CD4-positive, alpha-beta T cell treated with Interleukin-2 at 100 ng/mL for 4 hours (primary cell): ENCODE data around the gene H6PD.
"Not testable (repeated sequence)": the region's sequence is repeated elsewhere in the genome, so short reads cannot be mapped to it uniquely, and the experiment has no call there.

Experiments used
- DNase-seq: peaks from one replicate; pipeline ENCODE4 v3.0.0-alpha.2; 2020; ENCODE audit warnings: low spot score

Gene H6PD

DNA sequence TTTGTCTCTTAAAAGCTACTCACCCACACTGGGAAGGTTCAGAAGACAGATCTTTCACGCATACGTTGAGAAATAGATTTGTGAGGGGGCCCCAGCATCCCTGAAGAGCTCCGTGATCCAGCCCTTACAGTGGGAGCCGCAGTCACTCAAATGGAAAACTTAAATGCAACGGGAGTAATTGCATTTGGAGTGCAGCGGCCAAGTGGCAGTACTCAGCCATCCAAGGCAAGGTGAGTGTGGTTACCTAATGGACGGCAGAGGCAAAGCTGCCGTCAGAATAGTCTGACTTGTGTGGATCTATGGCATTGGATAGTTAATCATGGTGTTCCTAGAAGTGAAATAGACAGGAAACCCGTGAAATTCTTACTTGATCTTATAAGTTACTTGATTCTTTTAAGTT, 63.3 kb downstream of the H6PD start:
- no peak for DNase-seq

DNA sequence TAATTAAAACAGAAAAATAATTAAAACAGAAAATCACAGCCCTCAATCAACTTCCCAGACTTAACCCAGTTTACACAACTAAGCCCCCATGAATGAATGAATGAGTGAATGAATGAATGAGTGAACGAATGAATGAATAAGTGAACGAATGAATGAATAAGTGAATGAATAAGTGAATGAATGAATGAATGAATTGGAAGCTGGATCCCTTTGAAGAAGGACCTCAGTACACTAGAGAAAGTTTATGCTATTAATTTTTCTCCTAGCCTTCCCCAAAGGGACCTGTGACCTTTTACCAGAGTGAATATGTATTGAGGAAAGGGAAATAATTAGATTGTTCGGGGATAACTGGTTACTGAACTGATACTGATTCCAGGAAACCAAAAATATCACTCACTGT, 63.7 kb downstream of the H6PD start:
- DNase-seq: no peak

DNA sequence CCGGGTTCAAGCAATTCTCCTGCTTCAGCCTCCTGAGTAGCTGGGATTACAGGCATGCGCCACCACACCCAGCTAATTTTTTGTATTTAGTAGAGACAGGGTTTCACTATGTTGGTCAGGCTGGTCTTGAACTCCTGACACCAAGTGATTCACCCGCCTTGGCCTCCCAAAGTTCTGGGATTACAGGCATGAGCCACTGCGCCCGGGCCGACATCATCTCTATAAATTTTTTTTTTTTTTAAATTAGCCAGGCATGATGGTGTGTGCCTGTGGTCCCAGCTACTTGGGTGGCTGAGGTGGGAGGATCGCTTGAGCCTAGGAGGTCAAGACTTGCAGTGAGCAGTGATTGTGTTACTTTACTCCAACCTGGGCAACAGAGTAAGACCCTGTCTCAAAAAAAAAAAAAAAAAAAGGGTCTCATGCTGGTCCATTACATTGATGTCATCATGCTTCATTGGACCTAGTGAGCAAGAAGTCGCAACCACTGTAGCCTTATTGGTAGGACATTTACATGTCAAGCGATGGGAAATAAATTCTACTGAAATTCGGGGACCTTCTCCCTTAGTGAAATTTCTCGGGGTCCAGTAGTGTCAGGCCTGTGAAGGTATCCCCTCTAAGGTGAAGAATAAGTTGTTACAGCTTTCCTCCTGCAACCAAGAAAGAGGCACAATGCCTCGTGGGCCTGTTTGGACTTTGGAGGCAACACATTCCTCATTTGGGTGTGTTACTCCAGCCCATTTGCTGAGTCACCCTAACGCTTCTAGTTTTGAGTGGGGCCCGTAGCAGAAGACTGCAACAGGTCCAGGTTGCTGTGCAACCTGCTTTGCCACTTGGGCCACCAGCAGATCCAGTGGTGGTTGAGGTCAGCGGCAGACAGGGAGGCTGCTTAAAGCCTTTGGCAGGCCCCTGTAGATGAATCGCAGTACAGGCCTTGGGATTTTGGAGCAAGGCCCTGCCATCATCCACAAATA, 65.3 kb downstream of the H6PD start:
- DNase-seq: not testable (repeated sequence)

DNA sequence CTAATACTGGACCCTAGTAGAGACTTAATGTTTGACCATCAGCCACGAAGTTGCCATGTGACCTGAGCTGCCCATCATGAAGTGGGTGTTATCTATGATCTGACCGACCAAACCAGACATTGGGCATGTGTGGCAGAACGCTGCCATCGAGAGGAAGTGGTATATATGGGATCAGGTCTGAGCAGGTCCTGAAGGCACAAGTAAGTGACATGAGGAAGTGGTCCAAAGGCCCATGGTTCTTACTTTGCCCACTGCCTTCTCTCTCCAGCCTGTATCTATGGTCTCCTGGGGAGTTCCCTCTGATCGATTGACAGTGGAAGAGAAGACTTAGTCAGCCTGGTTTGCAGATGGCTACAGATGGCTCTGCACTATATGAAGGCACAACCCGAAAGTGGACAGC, 66.0 kb downstream of the H6PD start:
- no peak for DNase-seq

DNA sequence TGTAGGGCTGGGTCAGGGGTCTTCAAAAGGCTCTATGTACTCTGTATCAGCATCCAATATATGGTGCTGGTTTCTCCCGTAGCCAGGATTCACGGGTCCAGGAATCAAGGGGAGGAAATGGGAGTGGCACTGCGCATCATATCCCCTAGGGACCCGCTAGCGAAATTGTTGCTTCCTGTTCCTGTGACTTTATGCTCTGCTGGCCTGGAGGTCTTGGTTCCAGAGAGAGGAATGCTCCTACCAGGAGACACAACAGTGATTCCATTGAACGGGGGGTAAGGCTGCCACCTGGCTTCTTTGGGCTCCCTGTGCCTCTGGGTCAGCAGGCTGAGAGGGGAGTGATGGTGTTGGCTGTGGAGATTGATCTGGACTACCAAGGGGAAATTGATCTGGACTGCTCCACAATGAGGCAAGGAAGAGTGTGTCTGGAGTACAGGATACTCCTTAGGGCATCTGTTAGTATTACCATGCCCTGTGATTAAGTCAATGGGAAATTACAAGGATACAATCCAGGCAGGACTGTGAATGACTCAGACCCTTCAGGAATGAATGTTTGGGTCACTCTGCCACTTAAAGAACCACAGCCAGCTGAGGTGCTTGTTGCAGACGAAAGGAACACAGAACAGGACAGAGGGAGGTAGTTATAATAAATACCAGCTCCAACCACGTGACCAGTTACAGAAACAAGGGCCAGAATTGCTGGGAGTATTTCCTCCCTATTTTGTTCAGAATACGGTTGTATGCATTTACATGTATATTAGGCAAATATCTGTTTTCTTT, 68.4 kb downstream of the H6PD start:
- DNase-seq: no peak

DNA sequence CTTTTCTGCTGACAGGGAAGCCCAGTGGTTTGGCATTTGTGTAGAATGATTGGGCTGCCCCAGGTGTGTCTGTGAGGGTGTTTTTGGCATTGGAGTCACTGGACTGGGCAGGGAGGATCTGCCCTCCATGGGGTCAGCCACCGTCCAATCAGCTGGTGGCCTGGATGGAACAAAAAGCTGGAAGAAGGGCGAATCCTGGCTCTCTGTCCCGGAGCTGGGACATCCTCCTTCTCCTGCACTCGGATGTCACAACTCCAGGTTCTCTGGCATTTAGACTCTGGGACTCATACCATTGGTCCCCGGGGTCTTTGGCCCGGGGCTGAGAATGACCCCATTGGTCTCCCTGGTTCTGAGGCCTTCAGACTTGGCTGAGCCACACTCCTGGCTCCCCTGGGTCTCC, 69.3 kb downstream of the H6PD start:
- no peak for DNase-seq

DNA sequence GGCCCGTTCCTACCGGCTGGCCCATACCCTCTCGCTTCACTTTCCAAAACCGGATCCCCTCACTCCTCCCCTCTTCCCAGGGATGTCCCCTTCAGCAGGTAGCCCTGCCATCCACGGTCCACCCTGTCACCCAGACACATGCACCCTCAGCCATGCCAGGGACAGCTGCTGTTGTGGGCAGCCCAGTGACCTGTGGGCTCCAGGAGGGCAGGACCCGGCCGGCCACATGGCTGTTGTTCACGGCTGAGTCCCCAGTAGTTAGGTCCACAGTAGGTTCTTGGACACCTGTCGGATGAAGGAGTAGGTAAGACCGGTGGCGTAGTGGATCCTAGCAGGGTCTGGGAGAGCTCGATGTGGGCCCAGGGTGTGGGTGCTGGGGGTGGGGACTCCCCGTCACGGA, 70.6 kb downstream of the H6PD start:
- no peak for DNase-seq

DNA sequence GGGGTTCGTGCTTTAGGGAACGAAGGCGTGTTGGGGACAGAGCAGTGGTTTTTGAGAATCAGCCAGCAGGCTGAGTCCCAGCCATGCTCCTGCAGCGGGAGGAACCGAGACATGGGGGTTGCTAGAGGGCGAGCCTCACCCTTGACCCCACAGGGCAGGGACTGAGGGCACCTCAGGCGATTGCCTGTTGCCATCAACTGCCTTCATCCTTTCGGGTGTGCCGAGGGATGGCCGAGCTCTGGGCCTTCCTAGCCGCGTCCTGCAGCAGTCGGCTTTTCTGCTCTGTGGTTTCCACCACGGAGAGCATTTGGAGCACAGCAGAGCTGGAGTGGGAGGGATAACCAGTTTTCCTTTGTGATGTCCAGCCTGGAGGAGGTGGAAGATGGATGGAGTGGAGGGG, 71.4 kb downstream of the H6PD start:
- DNase-seq: no peak

DNA sequence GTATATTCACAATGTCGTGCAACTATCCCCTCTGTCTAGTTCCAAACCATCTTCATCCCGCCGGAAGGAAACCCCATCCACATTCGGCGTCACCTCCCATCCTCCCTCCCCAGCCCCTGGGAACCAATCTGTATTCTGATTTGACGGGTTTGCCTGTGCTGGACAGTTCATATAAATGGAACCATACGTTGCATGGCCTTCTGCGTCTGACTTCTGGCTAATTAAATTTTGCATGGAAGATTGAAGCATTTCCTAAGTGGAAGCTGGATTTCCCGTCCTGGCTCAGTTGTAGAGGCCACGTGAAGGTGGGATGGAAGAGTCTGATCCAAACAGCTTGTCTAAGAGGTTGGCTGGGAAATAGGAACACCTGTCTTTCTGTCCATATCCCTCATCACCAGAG, 72.7 kb downstream of the H6PD start:
- DNase-seq: no peak

DNA sequence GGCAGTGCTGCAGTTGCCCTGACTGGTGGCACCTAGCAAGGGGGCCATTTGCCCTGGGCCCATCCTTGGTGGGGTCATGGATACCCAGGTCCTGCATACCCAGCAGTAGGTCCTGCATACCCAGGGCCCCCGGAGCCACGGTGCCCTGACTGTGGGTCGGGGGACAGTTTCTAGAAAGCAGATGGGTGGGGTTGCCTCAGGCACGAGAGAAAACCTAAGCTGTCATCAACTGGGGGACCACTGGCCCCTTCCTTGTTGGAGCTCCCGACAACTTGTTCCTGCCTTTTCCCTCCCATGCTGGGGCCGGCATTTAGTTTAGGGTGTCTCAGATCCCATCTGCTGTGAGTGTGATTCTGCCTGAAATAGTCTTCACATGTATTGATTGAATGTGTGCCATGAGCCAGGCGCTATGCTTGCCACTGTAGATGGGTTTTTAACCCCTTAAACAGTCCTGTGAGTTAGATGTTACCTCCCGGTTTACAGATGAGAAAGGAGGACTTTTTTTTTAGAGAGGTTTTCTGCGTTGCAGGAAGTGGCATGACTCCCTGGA, 73.7 kb downstream of the H6PD start:
- no peak for DNase-seq

DNA sequence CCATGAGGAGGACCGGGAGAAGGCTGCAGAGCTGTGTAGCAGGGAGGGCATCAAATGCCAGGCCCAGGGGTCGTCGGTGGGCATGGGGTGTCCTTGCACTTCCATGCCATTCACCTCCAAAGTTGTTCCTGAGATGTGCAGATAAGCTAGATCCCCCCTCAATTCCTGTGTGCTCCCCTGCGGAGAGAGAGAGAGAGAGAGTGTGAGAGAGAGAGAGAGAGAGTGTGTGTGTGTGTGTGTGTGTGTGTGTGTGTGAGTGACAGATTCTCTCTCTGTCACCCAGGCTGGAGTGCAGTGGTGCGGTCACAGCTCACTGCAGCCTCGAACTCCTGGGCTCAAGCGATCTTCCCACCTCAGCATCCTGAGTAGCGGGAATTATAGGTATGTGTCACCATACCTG, 74.5 kb downstream of the H6PD start:
- DNase-seq: no peak

DNA sequence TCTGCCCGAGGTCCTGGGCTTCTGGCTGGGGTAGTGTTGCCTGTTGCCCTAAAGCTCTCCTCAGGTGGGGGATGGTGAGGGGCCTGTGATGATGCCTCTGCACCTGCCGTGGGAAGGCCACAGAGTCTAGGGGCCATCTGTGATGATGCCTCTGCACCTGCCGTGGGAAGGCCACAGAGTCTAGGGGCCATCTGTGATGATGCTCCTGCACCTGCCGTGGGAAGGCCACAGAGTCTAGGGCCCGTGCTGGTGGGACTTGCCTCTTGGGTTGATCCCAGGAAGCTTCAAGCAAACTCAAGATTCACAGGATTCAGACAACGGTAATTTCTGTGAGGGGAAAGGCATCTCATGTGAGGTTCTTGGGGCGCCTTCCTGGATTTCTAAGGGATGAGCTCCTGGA, 75.4 kb downstream of the H6PD start:
- DNase-seq: no peak

DNA sequence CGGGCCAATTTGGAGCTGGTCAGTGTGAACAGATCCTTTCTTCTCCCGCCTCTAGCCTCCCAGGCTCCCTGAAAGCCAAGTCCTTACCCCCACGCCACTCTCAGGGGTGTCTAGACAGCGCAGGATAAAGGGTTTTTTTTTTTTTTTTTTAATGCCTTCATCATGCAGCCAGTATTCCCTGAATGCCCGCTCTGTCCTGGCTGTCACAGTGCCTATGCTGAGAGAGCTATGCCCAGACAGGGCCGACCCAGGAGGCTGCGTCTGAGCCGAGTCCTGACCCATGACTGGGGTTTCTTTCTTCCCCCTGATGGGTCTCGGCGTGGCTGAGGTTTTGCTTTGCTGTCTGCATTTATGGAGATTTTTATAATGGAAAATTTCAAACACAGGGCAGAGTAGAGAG, 76.5 kb downstream of the H6PD start:
- no peak for DNase-seq

DNA sequence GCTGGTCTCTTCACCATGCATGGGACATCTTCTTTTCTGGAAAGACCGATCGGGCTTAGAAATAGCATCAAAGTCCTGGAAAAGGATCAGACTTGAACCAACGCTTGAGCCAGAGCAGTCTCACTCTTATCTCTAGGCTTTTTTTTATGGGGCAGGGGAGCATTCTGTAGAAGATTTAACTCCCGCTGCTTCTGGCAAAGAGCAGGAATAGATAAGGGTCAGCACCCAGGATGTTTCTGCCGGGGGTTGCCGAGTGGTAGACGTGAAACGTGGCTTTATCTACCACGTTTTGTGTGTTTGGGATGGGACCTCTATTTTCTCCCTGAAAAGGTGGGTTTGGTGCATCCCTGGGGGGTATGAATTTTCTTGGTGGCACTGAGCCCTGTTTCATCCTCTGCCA, 76.9 kb downstream of the H6PD start:
- DNase-seq: no peak

DNA sequence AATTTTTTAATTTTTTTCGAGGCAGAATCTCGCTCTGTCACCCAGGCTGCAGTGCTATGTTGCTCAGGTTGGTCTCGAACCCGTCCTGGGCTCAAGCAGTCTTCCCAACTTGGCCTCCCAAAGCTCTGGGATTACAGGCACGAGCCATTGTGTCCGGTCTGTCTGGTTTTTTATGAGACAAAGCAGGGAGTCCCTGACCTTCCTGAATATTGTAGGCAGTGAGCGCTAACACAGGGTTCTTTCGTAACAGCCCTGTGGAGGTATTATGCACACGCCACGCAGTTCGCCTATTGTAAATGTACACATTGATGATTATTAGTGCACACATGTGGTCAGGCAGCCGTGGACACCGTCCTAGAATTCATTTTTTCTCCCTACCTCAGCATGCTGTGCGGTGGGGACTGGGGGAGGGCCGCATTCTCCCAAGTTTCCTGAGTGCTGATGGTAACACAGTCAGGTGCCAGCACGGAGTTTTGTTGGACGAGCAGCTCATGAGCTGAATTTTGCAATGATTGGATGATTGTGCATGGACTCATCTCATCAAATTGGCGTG, 77.7 kb downstream of the H6PD start:
- no peak for DNase-seq

DNA sequence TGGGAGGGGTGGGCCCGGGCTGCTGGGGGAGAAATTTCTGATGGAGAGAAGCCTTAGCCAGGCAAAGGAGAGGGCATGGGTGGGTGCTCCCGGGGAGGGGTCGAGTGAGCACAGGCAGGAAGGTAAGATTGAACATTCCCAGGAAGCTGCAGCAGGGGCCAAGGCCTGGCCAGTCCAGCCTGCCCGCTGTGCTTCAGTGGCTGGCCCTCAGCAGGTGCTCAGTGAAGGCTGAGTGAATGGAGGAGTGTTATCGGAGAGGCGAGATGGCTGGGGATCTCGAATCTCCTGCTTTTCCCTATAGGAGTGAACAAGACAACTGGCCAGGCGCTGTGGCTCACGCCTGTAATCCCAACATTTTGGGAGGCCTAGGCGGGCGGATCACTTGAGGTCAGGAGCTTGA, 79.0 kb downstream of the H6PD start:
- DNase-seq: no peak

DNA sequence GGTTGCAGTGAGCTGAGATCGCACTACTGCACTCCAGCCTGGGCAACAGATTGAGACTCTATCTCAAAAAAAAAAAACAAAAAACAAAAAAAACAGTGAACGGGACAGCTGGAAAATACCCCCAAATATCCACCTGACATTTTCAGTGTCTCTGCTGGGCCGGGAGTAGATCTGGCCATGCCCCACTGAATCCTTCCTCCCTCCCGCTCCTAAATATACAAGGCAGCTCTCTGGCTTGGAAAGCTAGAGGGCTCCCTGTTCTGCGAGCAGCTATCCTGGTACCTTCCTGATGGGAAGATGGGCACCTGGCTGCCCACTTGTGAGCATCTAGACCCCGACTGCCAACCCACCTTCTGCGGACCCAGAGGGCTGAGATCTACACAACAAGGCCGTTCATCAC, 79.5 kb downstream of the H6PD start:
- no peak for DNase-seq

DNA sequence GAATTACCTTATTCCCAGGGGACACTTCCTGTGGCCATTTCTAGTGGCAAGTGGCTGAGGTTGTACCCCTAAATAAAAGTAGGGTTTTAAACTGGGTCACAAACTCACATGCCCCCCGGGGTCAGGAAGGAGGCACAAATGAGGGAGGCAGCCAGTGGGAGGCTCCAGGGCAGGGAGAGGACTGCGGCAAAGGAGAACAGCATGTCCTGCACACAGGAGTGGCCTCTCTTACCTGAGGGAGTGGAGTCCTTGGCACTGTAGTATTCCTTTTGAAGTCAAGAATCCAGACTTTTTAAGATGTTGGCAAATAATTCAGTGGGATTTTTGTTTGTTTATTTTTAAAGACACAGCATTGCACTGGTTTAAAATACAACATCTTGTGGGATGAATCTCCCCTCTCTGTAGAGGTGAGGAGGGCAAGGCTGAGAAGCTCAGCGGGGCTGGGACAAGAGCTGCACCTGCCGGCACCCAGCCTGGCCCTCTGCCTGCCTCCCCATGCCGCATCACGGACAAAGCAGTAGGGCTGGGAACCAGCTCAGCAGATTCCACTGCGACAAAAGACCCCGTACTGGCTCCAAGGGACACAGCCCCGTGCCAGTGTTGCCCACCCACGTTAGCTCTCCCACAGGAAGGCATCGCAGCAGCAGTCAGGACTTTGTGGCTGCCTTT, 80.3 kb downstream of the H6PD start:
- no peak for DNase-seq

DNA sequence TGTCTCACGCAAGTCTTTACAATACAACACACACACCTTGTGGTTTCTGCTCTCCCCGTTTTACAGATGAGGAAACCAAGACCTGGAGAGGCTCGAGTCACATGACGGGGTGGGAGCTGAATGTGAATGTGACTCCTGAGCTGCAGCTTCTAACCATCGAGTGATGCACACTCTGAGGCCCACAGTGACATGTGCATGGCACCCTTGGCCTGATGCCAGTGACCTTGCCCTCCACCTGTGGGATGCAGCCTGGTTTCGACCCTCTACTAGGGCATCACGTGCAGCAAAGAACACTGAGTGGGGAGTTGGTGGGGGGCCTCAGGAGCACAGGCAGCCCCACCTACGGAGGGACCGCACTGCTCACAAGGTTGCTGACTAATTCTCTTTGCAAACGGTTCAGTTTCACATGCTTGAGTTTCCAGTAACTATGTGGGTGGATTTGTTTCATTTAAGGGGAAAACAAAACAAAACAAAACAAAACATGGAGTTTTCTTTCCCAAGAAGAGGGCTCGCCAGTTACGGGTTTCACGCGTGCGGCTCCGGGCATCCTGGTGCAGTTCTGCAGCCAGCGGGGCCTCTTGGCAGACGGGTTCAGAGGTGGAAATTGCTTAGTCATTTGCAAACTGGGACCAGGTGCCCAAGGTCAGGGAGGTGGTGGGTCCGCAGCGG, 81.0 kb downstream of the H6PD start:
- peak; percentile 4 for DNase-seq

DNA sequence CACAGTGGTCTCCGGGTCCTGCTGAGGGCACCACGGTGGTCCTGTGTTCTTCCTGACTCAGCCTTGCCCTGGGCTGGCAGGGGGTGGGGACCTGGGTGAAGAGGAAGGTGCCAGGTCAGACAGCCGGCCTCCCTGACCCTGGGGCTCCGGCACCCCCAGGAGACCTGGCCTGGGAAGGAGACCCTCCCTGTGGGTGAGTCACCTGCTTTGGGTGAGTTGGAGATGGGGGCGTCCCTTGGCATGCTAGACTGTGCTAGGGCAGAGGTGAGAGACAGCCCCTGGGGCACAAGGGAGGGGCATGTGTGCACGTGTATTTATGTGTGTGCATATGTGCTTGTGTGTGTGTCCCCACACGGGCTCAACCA, 81.5 kb downstream of the H6PD start:
- no peak for DNase-seq

DNA sequence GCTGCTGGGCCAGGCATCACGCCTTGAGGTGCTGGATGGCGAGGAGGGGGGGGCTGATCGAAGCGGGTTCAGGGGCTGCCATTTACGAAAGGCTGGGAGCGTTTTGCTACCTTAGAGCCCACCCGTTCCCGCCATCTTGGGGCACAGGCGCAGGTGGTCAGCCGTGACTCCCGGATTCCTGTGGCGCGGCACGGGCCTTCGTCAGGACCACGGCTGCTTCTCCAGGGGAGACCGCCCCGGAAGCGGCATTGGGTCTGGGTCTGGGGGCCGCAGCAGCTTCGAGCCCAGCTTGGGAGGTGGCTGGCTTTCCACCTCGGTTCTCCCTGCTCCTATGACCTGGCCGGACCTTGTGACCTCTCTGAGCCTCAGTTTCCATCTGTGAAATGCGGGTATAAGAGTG, 81.9 kb downstream of the H6PD start:
- no peak for DNase-seq

DNA sequence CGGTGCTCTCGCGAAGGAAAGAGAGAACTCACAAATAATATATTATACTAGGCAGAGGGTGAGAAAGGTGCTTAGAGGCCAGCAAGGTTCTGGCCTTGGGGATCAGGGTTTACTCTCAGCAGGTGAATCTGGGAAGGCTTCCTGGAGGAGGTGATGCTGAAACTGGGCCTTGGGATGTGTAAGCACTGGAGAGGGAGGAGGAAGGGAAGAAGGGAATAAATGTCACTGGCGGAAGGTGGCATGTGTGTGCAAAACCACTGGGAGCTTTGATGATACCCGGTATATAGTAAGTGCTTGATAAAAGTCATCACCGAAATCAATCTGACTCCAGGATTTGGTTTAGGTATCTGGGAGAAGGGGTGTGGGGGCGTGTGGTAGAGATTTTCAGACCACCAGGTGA, 82.5 kb downstream of the H6PD start:
- DNase-seq: no peak
